NCI-H2196 (cell line): ENCODE measurements around the gene WIPF2.

Source experiments
- DNase-seq: peaks from one replicate; lab custom pipeline; 2025; ENCODE audit not compliant: unreplicated experiment; lab: John Stamatoyannopoulos, UW

The WIPF2 gene

GRCh38 chr17:40218740-40219593 is at the start of gene WIPF2:
TSS of gene WIPF2 (plus strand) at chr17:40219304. CDS start at chr17:40256460, 37,156 bp downstream.
- DNase-seq: peak; percentile 89

GRCh38 chr17:40170325-40170724 is 48.8 kb upstream of the WIPF2 start:
- no peak for DNase-seq

- DNase-seq: no peak
Observed at GRCh38 chr17:40171750-40172149, 47.4 kb upstream of the WIPF2 start.

GRCh38 chr17:40173091-40173777 is 45.9 kb upstream of the WIPF2 start:
- DNase-seq: no peak

GRCh38 chr17:40173778-40174135 is 45.3 kb upstream of the WIPF2 start:
- DNase-seq: no peak

- DNase-seq: no peak
Observed at GRCh38 chr17:40174514-40174913, 44.6 kb upstream of the WIPF2 start.

GRCh38 chr17:40175928-40176753 is 43.0 kb upstream of the WIPF2 start:
- DNase-seq: peak; percentile 12

- peak; percentile 40 for DNase-seq
Observed at GRCh38 chr17:40176754-40177110, 42.4 kb upstream of the WIPF2 start.

GRCh38 chr17:40177275-40177874 is 41.7 kb upstream of the WIPF2 start, which contains the start of gene RAPGEFL1:
TSS of gene RAPGEFL1 (plus strand) at chr17:40177470. CDS start at chr17:40177862, 392 bp downstream.
- DNase-seq: peak; percentile 56

GRCh38 chr17:40178021-40178601 is 41.0 kb upstream of the WIPF2 start:
- DNase-seq: no peak

- no peak for DNase-seq
Observed at GRCh38 chr17:40178660-40179059, 40.4 kb upstream of the WIPF2 start.

- DNase-seq: no peak
Observed at GRCh38 chr17:40179923-40180659, 39.0 kb upstream of the WIPF2 start.

GRCh38 chr17:40180694-40181093 is 38.4 kb upstream of the WIPF2 start:
- DNase-seq: no peak

- DNase-seq: no peak
Observed at GRCh38 chr17:40181205-40181604, 37.9 kb upstream of the WIPF2 start.

GRCh38 chr17:40182606-40183005 is 36.5 kb upstream of the WIPF2 start:
- no peak for DNase-seq

GRCh38 chr17:40187238-40187637 is 31.9 kb upstream of the WIPF2 start:
- no peak for DNase-seq

- no peak for DNase-seq
Observed at GRCh38 chr17:40188694-40189093, 30.4 kb upstream of the WIPF2 start.

GRCh38 chr17:40190197-40191021 is 28.7 kb upstream of the WIPF2 start:
- no peak for DNase-seq
